BLaER1 treated with 17β-estradiol and CSF1 and Interleukin-3, amounts not matched to agents 10 nM and 100 nM (cell line): ENCODE measurements around the gene ULK4.
A peak's percentile ranks its signal among the peaks of the same experiment; 100 is the strongest.

ENCODE experiments used
- H3K27ac ChIP-seq, 11 experiments: shearing (Covaris generic); formaldehyde crosslinking; 2 replicates each; pipeline ENCODE4 v1.8.1; 2022
- H3K27me3 ChIP-seq, 11 experiments: shearing (Covaris generic); formaldehyde crosslinking; 2 replicates each; pipeline ENCODE4 v1.8.1; 2022
- H3K36me3 ChIP-seq, 11 experiments: shearing (Covaris generic); formaldehyde crosslinking; 2 replicates each; pipeline ENCODE4 v1.8.1; 2022
- H3K4me1 ChIP-seq, 10 experiments: shearing (Covaris generic); formaldehyde crosslinking; 2 replicates each; pipeline ENCODE4 v1.8.1; 2022
- H3K4me2 ChIP-seq, 11 experiments: shearing (Covaris generic); formaldehyde crosslinking; 2 replicates each; pipeline ENCODE4 v1.8.1; 2022
- H3K4me3 ChIP-seq, 10 experiments: shearing (Covaris generic); formaldehyde crosslinking; 2 replicates each; pipeline ENCODE4 v1.8.1; 2022
- H3K9ac ChIP-seq, 11 experiments: shearing (Covaris generic); formaldehyde crosslinking; 2 replicates each; pipeline ENCODE4 v1.8.1; 2022
- H3K9me3 ChIP-seq, 11 experiments: shearing (Covaris generic); formaldehyde crosslinking; replicated peaks in 1 of 11; 2 replicates each; pipeline ENCODE4 v1.8.1; 2022
- H4K20me1 ChIP-seq, 11 experiments: shearing (Covaris generic); formaldehyde crosslinking; 2 replicates each; pipeline ENCODE4 v1.8.1; 2022
- Cebpa-rat ChIP-seq, 11 experiments: shearing (Covaris generic); IDR thresholded peaks; 2 replicates each; pipeline ENCODE4 v1.8.1; 2022

Gene ULK4

GRCh38 chr3:41243183-41243582, 718.7 kb downstream of the ULK4 start:
- Histone ChIP-seq H3K4me1 (peaks cover 0 to 26% (median 23%) of the 10 kb centered on the region in 10 experiments; a peak in 13 of 20 replicates), H3K9ac (no peak overlapping the region), H3K4me3 (no peak overlapping the region), H4K20me1 (peaks cover 15 to 89% (median 62%) of the 10 kb centered on the region in 11 experiments; a peak in 20 of 22 replicates), H3K27me3 (no peaks in the 10 kb centered on the region), H3K27ac (no peak overlapping the region), H3K36me3 (peaks cover 51 to 80% (median 74%) of the 10 kb centered on the region in 11 experiments), H3K9me3 (no peaks in the 10 kb centered on the region), H3K4me2 (no peak overlapping the region)
- no peak for TF ChIP-seq Cebpa-rat (IDR thresholded peaks at IDR 0.05)

GRCh38 chr3:41241800-41242571, 719.9 kb downstream of the ULK4 start:
- Histone ChIP-seq H3K4me1 (peaks cover 0 to 21% (median 11%) of the 10 kb centered on the region in 10 experiments; a peak in 13 of 20 replicates), H3K27ac (no peak overlapping the region), H3K4me3 (no peak overlapping the region), H3K4me2 (no peak overlapping the region), H3K9ac (no peak overlapping the region), H3K36me3 (peaks cover 63 to 92% (median 85%) of the 10 kb centered on the region in 11 experiments), H3K9me3 (no peaks in the 10 kb centered on the region), H3K27me3 (no peaks in the 10 kb centered on the region), H4K20me1 (peaks cover 24 to 95% (median 74%) of the 10 kb centered on the region in 11 experiments; a peak in 20 of 22 replicates)
- TF ChIP-seq Cebpa-rat (IDR thresholded peaks at IDR 0.05) = no peak

GRCh38 chr3:41241161-41241560, 720.7 kb downstream of the ULK4 start:
- no peaks in the 10 kb centered on the region for H3K27me3 ChIP-seq
- no peak for TF ChIP-seq Cebpa-rat (IDR thresholded peaks at IDR 0.05)
- peaks cover 29 to 96% (median 80%) of the 10 kb centered on the region in 11 experiments; a peak in 20 of 22 replicates for H4K20me1 ChIP-seq
- H3K9me3 ChIP-seq = no peaks in the 10 kb centered on the region
- H3K27ac ChIP-seq = no peak overlapping the region
- H3K9ac ChIP-seq = no peak overlapping the region
- H3K4me3 ChIP-seq = no peak overlapping the region
- no peak overlapping the region for H3K4me2 ChIP-seq
- peaks cover 71 to 98% (median 94%) of the 10 kb centered on the region in 11 experiments for H3K36me3 ChIP-seq
- H3K4me1 ChIP-seq = peaks cover 0 to 13% (median 3%) of the 10 kb centered on the region in 10 experiments; a peak in 9 of 20 replicates

DNA sequence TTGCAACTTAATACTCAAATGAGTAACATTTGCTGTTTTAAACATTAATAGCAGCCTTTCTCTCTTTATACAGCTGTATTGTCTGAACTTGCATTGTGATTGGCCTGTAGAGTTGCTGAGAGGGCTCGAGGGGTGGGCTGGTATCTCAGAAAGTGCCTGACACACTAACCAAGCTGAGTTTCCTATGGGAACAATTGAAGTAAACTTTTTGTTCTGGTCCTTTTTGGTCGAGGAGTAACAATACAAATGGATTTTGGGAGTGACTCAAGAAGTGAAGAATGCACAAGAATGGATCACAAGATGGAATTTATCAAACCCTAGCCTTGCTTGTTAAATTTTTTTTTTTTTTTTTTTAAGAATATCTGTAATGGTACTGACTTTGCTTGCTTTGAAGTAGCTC, 722.3 kb downstream of the ULK4 start:
- H3K9me3 ChIP-seq = no peaks in the 10 kb centered on the region
- H3K4me2 ChIP-seq = no peak overlapping the region
- H3K36me3 ChIP-seq = peaks cover 80 to 100% (median 98%) of the 10 kb centered on the region in 11 experiments
- TF ChIP-seq Cebpa-rat (IDR thresholded peaks at IDR 0.05) = no peak
- no peak overlapping the region for H3K27ac ChIP-seq
- H3K4me3 ChIP-seq = no peak overlapping the region
- peaks cover 39 to 99% (median 80%) of the 10 kb centered on the region in 11 experiments; a peak in 21 of 22 replicates for H4K20me1 ChIP-seq
- no peaks in the 10 kb centered on the region for H3K27me3 ChIP-seq
- no peak overlapping the region for H3K9ac ChIP-seq
- H3K4me1 ChIP-seq = no peaks in the 10 kb centered on the region

DNA sequence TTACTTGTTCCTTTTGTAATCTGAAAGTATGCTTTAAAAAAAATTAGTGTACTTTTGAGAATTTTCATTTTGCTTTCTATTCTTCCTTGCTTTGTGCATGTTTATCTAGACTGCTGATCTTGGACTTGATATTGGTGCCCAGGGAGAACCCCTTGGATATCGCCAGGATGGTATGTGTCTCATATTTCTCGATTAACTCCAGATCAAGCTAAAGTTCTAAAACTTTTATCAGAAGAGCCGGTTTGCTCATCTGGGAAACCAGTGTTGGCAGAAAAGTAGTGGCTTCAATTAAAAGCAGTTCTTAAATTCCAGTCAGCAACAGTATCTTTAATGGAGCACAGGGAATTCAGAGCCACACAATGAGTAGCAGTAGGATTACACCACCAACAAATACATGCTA, 724.0 kb downstream of the ULK4 start:
- Histone ChIP-seq H4K20me1 (peaks cover 46 to 100% (median 80%) of the 10 kb centered on the region in 11 experiments; a peak in 21 of 22 replicates), H3K9ac (no peak overlapping the region)
- TF ChIP-seq Cebpa-rat (IDR thresholded peaks at IDR 0.05) = no peak

GRCh38 chr3:41236228-41236627, 725.7 kb downstream of the ULK4 start:
- no peak overlapping the region for H3K4me2 ChIP-seq
- no peak for TF ChIP-seq Cebpa-rat (IDR thresholded peaks at IDR 0.05)
- H4K20me1 ChIP-seq = peaks cover 62 to 100% (median 88%) of the 10 kb centered on the region in 11 experiments
- no peak overlapping the region for H3K27ac ChIP-seq
- no peak overlapping the region for H3K9ac ChIP-seq
- no peak overlapping the region for H3K4me3 ChIP-seq
- H3K36me3 ChIP-seq = peaks cover 98 to 100% (median 99%) of the 10 kb centered on the region in 11 experiments
- no peaks in the 10 kb centered on the region for H3K4me1 ChIP-seq
- H3K27me3 ChIP-seq = no peaks in the 10 kb centered on the region
- H3K9me3 ChIP-seq = no peaks in the 10 kb centered on the region

More for the DNA sequence above, 724.0 kb downstream of the ULK4 start:
- Histone ChIP-seq H3K27me3 (no peaks in the 10 kb centered on the region), H3K4me2 (no peak overlapping the region), H3K9me3 (no peaks in the 10 kb centered on the region), H3K36me3 (peaks cover 92 to 100% (median 98%) of the 10 kb centered on the region in 11 experiments), H3K4me1 (no peaks in the 10 kb centered on the region), H3K27ac (no peak overlapping the region), H3K4me3 (no peak overlapping the region)

DNA sequence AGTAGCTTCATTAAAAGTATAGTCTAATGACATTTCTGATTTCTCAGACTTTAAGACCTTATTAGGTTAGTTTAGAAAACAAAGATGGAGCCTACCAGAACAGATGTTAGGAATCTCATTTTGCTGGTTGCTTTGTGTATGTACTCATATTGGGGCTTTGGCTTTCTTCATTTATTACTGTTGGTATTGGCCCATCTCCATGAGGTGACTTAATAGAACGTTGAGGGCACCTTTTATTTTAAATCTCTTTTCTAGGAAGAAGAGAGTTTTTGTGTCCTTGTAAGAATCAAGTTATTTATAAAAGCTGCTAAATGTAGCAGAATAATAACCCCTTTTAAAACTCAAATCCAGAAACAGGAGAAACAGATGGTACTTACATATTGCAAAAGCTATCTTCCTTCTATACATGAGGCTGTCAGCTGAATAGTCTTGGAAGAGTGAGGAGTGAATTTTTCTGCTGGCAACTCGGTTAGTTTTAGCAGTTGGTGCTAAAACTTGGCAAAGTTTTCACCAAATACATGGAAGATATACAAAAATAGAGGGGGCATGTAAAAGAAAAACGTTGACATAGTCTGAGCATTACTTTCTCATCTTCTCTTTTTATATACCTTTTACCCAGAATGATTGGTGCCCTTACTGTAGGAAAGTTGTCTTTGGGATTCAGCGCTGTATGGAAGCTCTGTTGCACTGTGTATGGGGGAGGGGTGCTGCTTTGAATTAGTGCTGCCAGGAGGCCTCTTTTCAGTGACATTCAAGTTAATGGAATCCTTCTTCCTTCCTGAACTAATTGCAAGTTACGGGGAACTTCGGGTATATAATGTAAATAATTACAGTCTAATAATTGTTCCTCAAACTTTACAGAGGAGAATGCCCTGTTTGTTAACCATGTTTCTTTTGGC, 726.8 kb downstream of the ULK4 start:
- no peak overlapping the region for H3K9ac ChIP-seq
- peaks cover 98 to 100% (median 99%) of the 10 kb centered on the region in 11 experiments for H3K36me3 ChIP-seq
- no peak overlapping the region for H3K4me3 ChIP-seq
- no peaks in the 10 kb centered on the region for H3K9me3 ChIP-seq
- TF ChIP-seq Cebpa-rat (IDR thresholded peaks at IDR 0.05) = no peak
- no peaks in the 10 kb centered on the region for H3K4me1 ChIP-seq
- peaks cover 73 to 100% (median 91%) of the 10 kb centered on the region in 11 experiments for H4K20me1 ChIP-seq
- no peak overlapping the region for H3K4me2 ChIP-seq
- no peaks in the 10 kb centered on the region for H3K27me3 ChIP-seq
- H3K27ac ChIP-seq = no peak overlapping the region

DNA sequence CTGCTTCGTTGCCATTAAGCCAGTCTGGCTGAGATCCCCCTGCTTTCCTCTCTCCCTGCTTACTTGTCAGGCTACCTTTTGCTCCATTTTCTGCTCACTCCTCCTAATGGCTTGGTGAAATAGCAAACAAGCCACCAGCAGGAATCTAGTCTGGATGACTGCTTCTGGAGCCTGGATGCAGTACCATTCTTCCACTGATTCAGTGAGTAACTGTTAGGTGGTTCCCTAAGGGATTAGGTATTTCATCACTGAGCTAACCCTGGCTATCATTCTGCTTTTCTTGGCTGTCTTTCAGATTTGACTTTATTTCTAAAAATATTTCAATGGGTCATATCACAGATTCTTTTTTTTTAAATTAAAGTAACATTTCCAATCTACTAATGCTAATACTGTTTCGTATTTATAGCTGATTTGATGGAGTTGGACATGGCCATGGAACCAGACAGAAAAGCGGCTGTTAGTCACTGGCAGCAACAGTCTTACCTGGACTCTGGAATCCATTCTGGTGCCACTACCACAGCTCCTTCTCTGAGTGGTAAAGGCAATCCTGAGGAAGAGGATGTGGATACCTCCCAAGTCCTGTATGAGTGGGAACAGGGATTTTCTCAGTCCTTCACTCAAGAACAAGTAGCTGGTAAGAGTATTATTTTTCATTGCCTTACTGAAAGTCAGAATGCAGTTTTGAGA, 737.6 kb downstream of the ULK4 start:
- Histone ChIP-seq H3K4me3 (no peak overlapping the region), H4K20me1 (peaks cover 84 to 100% (median 99%) of the 10 kb centered on the region in 11 experiments), H3K9ac (no peak overlapping the region), H3K4me1 (peaks cover 0 to 25% (median 5%) of the 10 kb centered on the region in 10 experiments; a peak in 9 of 20 replicates), H3K27ac (no peak overlapping the region), H3K27me3 (no peaks in the 10 kb centered on the region), H3K36me3 (peaks cover 65 to 86% (median 79%) of the 10 kb centered on the region in 11 experiments), H3K4me2 (peak overlapping the region in 3 of 11 experiments; percentile 14 to 22 (median 17); a peak in 3 of 22 replicates), H3K9me3 (peaks cover 0 to 4% (median 0%) of the 10 kb centered on the region in 11 experiments; a peak in 1 of 22 replicates)
- TF ChIP-seq Cebpa-rat (IDR thresholded peaks at IDR 0.05) = no peak
